Thoracic aorta (tissue), 2 donors: ENCODE measurements around the gene PXMP2. TPM values are rescaled to one million over a fixed set of nuclear protein-coding genes. Genes with fewer than 3 reads are reported as not detected.
"Not testable (repeated sequence)": the region's sequence is repeated elsewhere in the genome, so short reads cannot be mapped to it uniquely, and the experiment has no call there.

Experiments used
- ATAC-seq: fragments of 150-250 bp; one replicate; pipeline ENCODE4 v1.8.0; 2017; ENCODE audit warnings: low read depth; ENCODE audit not compliant: insufficient number of reproducible peaks, low FRiP score
- DNase-seq: peaks from one replicate; pipeline ENCODE4 v3.0.0-alpha.2; 2020; ENCODE audit warnings: low spot score
- H3K27ac ChIP-seq, 2 donors: fragments of 200-600 bp; sonication (generic); 1 replicate in 1 of 2; 2 replicates in 1 of 2; pipeline ENCODE4 v1.5.1; 2016; ENCODE audit warnings: mild to moderate bottlenecking in 2 of 2, moderate library complexity in 2 of 2
- H3K27me3 ChIP-seq: fragments of 200-600 bp; sonication (generic); replicated peaks from 2 replicates; pipeline ENCODE4 v1.6.0; 2016; ENCODE audit warnings: mild to moderate bottlenecking; ENCODE audit not compliant: insufficient read depth
- H3K36me3 ChIP-seq: fragments of 200-600 bp; sonication (generic); one replicate; pipeline ENCODE4 v1.5.1; 2016
- H3K4me1 ChIP-seq, 2 donors: fragments of 200-600 bp; sonication (generic); 1 replicate in 1 of 2; 2 replicates in 1 of 2; pipeline versions ENCODE4 v1.5.1 to v1.6.0; 2016; ENCODE audit warnings: low read depth in 2 of 2, mild to moderate bottlenecking in 1 of 2; ENCODE audit not compliant: control insufficient read depth in 1 of 2
- H3K4me3 ChIP-seq: fragments of 200-600 bp; sonication (generic); 2 replicates; pipeline ENCODE4 v1.5.1; 2016; ENCODE audit warnings: mild to moderate bottlenecking
- H3K9me3 ChIP-seq: fragments of 200-600 bp; sonication (generic); 2 replicates; pipeline ENCODE4 v1.5.1; 2016
- total RNA-seq, 2 donors: library from RNA; depleted of rRNA; stranded (reverse); fragments of >200 nt; gene quantifications; one replicate each; pipeline versions ENCODE4 v1.1.0 to v1.2.3, GENCODE V29; 2016
- TF ChIP-seq, protein P1 (sequence below): fragments of 200-600 bp; sonication (generic); IDR thresholded peaks from one replicate; pipeline ENCODE4 v1.5.1; 2019; ENCODE audit warnings: antibody characterized with exemption

Gene PXMP2
- total RNA-seq, 2 donors from 2014 or later: 56.9 to 62.7 TPM

DNA sequence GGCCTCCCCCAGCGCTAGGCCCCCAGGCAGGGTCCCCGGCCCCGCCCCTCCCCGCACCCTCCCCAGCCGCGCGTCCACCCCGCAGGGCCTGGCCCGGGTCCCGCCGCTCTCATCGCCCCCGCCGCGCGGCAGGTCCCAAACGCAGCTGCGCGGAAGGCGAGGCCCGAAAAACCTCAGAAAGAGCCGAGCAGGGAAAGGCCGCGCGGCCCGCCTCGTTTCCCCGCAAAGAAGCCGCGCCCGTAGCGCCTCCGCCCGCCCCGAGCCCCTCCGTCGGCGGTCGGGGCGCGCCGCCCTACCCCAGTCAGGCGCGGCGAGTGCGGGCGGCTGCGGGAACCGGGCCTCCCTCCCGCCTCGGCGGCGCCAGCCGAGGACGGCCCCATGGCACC lies 569 bp upstream of the PXMP2 start:
- no peak for ATAC-seq
- Histone ChIP-seq H3K9me3 (no peaks in the 10 kb centered on the region), H3K27ac (peak overlapping the region; percentile 42 to 71), H3K4me1 (peaks cover 5 to 18% of the 10 kb centered on the region in 2 donors), H3K36me3 (no peaks in the 10 kb centered on the region), H3K4me3 (peak overlapping the region; percentile 98), H3K27me3 (no peaks in the 10 kb centered on the region)
- TF ChIP-seq, protein P1, sequence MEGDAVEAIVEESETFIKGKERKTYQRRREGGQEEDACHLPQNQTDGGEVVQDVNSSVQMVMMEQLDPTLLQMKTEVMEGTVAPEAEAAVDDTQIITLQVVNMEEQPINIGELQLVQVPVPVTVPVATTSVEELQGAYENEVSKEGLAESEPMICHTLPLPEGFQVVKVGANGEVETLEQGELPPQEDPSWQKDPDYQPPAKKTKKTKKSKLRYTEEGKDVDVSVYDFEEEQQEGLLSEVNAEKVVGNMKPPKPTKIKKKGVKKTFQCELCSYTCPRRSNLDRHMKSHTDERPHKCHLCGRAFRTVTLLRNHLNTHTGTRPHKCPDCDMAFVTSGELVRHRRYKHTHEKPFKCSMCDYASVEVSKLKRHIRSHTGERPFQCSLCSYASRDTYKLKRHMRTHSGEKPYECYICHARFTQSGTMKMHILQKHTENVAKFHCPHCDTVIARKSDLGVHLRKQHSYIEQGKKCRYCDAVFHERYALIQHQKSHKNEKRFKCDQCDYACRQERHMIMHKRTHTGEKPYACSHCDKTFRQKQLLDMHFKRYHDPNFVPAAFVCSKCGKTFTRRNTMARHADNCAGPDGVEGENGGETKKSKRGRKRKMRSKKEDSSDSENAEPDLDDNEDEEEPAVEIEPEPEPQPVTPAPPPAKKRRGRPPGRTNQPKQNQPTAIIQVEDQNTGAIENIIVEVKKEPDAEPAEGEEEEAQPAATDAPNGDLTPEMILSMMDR: no peak
- no peak for DNase-seq

DNA sequence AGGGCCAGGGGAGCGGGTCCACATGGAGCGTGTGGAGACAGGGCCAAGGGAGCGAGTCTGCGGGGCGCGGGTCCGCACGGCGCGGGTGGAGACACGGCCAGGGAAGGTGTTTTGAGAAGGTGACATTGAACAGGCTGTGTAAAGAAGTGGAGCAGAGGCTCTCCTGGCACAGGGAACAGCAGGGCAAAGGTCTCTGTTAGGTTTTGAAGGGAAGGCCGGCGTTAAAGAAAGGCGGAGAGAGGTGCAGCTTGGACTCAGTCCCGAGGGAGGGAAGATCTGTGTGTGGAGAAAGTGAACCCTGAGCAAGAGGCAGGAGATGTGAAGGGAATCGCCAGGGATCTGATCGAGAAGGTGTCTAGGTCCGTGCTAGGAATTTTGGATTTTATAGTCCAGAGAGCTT lies 1.8 kb downstream of the PXMP2 start:
- no peaks in the 10 kb centered on the region for H3K27me3 ChIP-seq
- no peak for ATAC-seq
- no peaks in the 10 kb centered on the region for H3K36me3 ChIP-seq
- H3K4me3 ChIP-seq: no peak overlapping the region
- H3K4me1 ChIP-seq: peaks cover 5 to 18% of the 10 kb centered on the region in 2 donors
- H3K9me3 ChIP-seq: no peaks in the 10 kb centered on the region
- TF ChIP-seq, protein P1: no peak
- H3K27ac ChIP-seq: peak overlapping the region in 1 of 2 donors; percentile 5
- no peak for DNase-seq

DNA sequence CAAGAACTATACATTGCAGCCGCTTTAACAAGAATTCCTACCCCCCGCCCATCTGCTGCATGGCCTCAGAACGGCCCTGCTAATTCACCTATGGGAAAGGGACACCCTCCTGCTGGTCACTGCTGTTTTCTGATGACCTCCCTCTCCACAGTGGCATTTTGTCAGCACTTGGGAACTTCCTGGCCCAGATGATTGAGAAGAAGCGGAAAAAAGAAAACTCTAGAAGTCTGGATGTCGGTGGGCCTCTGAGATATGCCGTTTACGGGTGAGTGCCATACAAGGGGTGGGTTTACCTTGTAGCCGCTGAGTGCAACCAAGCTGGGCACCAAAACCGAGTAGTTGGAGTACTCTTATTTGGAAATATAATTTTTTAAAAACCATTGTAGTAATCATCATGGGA lies 2.7 kb downstream of the PXMP2 start:
- no peak for ATAC-seq
- TF ChIP-seq, protein P1: no peak
- Histone ChIP-seq H3K9me3 (no peaks in the 10 kb centered on the region), H3K27me3 (no peaks in the 10 kb centered on the region), H3K4me3 (no peak overlapping the region), H3K4me1 (peaks cover 5 to 17% of the 10 kb centered on the region in 2 donors), H3K27ac (peak overlapping the region; percentile 17 to 53), H3K36me3 (no peaks in the 10 kb centered on the region)
- no peak for DNase-seq

DNA sequence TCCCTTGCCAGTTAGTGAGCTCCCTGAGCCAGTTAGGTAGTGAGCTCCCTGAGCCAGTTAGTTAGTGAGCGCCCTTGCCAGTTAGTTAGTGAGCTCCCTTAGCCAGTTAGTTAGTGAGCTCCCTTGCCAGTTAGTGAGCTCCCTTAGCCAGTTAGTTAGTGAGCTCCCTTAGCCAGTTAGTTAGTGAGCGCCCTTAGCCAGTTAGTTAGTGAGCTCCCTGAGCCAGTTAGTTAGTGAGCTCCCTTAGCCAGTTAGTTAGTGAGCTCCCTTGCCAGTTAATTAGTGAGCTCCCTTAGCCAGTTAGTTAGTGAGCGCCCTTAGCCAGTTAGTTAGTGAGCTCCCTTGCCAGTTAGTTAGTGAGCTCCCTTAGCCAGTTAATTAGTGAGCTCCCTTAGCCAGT lies 4.6 kb downstream of the PXMP2 start:
- H3K36me3 ChIP-seq, H3K9me3 ChIP-seq, DNase-seq, H3K27ac ChIP-seq, H3K4me1 ChIP-seq, H3K27me3 ChIP-seq, ATAC-seq, H3K4me3 ChIP-seq: not testable (repeated sequence)

DNA sequence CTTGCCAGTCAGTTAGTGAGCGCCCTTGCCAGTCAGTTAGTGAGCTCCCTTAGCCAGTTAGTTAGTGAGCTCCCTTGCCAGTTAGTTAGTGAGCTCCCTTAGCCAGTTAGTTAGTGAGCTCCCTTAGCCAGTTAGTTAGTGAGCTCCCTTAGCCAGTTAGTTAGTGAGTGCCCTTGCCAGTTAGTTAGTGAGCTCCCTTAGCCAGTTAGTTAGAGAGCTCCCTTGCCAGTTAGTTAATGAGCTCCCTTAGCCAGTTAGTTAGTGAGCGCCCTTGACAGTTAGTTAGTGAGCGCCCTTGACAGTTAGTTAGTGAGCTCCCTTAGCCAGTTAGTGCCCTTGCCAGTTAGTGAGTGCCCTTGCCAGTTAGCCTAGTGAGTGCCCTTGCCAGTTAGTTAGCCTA lies 7.5 kb downstream of the PXMP2 start:
- not testable (repeated sequence) for H3K4me3 ChIP-seq, H3K27me3 ChIP-seq, H3K4me1 ChIP-seq, ATAC-seq, H3K9me3 ChIP-seq, H3K27ac ChIP-seq, DNase-seq
- peaks cover 16% of the 10 kb centered on the region for H3K36me3 ChIP-seq

DNA sequence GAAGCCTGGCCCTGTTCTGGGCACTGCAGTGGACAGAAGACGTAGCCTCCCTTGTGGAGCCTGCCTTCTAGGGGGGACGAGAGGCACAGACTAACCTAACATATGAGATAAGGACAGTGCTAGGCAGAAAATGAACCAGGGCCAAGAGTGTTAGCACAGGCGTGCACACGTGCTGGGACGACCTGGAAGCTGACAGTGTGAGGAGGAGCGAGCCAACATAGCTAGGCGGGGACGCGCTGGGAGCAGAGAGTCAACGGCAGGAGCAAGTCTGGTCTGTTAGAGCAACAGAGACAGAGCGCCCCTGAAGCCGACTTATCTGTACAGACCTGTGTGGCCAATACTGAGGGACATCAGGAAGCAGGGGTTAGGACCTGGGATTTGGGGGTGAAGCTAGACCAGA lies 8.0 kb downstream of the PXMP2 start:
- H3K36me3 ChIP-seq: peaks cover 16% of the 10 kb centered on the region
- no peak for DNase-seq
- TF ChIP-seq, protein P1: no peak

More for the DNA sequence above, 8.0 kb downstream of the PXMP2 start:
- ATAC-seq: no peak
- no peaks in the 10 kb centered on the region for H3K9me3 ChIP-seq
- peaks cover 0 to 4% of the 10 kb centered on the region in 2 donors for H3K4me1 ChIP-seq
- H3K4me3 ChIP-seq: no peak overlapping the region
- no peak overlapping the region for H3K27ac ChIP-seq
- no peaks in the 10 kb centered on the region for H3K27me3 ChIP-seq
